Right atrium auricular region (tissue), 2 donors: ENCODE measurements around the gene RASSF3. TPM values are rescaled to one million over a fixed set of nuclear protein-coding genes. Genes with fewer than 3 reads are reported as not detected.

ENCODE experiments used
- DNase-seq: peaks from one replicate; pipeline ENCODE4 v3.0.0-alpha.2; 2019; ENCODE audit warnings: low spot score
- H3K27ac ChIP-seq, 2 donors: fragments of 200-600 bp; sonication (generic); 1 replicate in 1 of 2; 2 replicates in 1 of 2; pipeline ENCODE4 v1.5.1; 2016 to 2019
- H3K27me3 ChIP-seq, 2 donors: fragments of 200-600 bp; sonication (generic); one replicate each; pipeline versions ENCODE4 v1.5.1 to v1.6.0; 2017 to 2019
- H3K36me3 ChIP-seq: fragments of 200-600 bp; sonication (generic); one replicate; pipeline ENCODE4 v1.5.1; 2016
- H3K4me1 ChIP-seq, 2 donors: fragments of 200-600 bp; sonication (generic); one replicate each; pipeline versions ENCODE4 v1.5.1 to v1.6.0; 2017 to 2019
- H3K4me3 ChIP-seq, 2 donors: fragments of 200-600 bp; sonication (generic); 1 replicate in 1 of 2; 2 replicates in 1 of 2; pipeline ENCODE4 v1.5.1; 2017 to 2019; ENCODE audit warnings: mild to moderate bottlenecking in 1 of 2, moderate library complexity in 1 of 2
- H3K9me3 ChIP-seq, 2 donors: fragments of 200-600 bp; sonication (generic); one replicate each; pipeline ENCODE4 v1.5.1; 2019
- total RNA-seq, 2 donors: library from RNA; depleted of rRNA; stranded (reverse); fragments of >200 nt; gene quantifications; one replicate each; pipeline ENCODE4 v1.1.0, GENCODE V29; 2016
- TF ChIP-seq, protein P1 (sequence below), 2 donors: fragments of 200-600 bp; sonication (generic); IDR thresholded peaks; one replicate each; pipeline ENCODE4 v1.5.1; 2019; ENCODE audit warnings: antibody characterized with exemption in 2 of 2

The RASSF3 gene
- total RNA-seq, 2 donors from 2014 or later = 55.4 to 88.4 TPM

DNA sequence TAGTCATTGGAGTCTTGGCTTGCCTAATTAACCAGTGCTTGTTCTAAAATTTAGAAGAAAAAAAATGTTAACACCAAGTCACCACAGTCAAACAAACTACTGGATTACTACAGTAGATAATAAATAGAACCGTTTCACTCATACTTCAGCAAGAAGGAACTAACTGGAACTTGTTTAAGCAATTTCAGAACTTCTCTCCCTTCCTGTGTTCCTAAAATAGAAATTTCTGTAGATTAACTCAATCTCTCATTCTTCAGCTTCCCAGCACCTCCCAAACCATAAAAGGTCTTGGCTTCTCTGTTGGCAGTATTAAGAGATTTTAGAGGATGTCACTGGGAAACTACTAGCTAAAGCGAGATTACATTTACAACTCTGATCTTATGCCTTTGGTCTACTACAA is 130.4 kb downstream of the RASSF3 start:
- peaks cover 71% of the 10 kb centered on the region for H3K36me3 ChIP-seq

DNA sequence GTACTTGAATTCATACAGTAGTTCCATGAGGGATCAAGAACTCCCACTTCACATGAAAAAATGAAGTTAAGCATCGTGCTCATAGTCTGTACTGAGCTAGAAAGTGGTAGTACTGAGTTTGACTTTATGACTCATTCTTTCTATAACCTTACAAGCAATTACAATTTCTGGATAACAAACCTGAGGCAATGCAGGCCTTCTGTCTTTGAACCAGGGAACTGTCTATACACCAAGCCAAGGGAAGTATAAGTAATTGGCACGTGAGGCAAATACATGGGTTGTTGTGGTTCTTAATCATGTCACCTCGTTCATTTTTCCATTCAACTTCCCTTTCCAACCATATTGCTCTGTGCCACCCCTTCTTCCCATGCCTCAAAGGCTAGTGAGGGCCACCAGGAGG is 132.1 kb downstream of the RASSF3 start:
- no peaks in the 10 kb centered on the region for H3K9me3 ChIP-seq
- H3K27me3 ChIP-seq = no peaks in the 10 kb centered on the region
- H3K27ac ChIP-seq = no peak overlapping the region
- TF ChIP-seq, protein P1, sequence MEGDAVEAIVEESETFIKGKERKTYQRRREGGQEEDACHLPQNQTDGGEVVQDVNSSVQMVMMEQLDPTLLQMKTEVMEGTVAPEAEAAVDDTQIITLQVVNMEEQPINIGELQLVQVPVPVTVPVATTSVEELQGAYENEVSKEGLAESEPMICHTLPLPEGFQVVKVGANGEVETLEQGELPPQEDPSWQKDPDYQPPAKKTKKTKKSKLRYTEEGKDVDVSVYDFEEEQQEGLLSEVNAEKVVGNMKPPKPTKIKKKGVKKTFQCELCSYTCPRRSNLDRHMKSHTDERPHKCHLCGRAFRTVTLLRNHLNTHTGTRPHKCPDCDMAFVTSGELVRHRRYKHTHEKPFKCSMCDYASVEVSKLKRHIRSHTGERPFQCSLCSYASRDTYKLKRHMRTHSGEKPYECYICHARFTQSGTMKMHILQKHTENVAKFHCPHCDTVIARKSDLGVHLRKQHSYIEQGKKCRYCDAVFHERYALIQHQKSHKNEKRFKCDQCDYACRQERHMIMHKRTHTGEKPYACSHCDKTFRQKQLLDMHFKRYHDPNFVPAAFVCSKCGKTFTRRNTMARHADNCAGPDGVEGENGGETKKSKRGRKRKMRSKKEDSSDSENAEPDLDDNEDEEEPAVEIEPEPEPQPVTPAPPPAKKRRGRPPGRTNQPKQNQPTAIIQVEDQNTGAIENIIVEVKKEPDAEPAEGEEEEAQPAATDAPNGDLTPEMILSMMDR (IDR thresholded peaks at IDR 0.05) = no peak
- no peaks in the 10 kb centered on the region for H3K4me1 ChIP-seq
- no peak for DNase-seq
- H3K4me3 ChIP-seq = no peak overlapping the region
- peaks cover 56% of the 10 kb centered on the region for H3K36me3 ChIP-seq

More for the DNA sequence above, 130.4 kb downstream of the RASSF3 start:
- no peak for DNase-seq
- no peak overlapping the region for H3K27ac ChIP-seq
- H3K4me3 ChIP-seq = no peak overlapping the region
- no peaks in the 10 kb centered on the region for H3K27me3 ChIP-seq
- TF ChIP-seq, protein P1 (IDR thresholded peaks at IDR 0.05) = no peak
- no peaks in the 10 kb centered on the region for H3K9me3 ChIP-seq
- no peaks in the 10 kb centered on the region for H3K4me1 ChIP-seq

DNA sequence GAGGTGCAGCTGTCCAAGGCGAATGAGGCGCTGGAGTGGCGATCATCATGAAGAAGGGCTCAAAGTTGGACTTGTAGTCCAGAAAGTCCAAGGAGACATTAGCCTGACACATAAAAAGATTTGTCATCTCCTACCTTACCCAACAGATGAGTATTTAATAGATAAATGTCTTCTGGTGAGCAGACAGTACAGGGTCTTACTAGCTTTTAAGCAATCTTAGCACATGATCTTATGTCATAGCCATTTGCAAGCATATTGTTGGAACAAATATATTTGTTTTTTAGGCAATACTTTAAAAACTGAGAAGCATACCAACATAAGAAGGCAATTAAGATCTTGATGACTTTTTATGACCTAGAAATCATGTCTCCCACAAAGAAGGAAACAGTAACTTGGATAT is 132.9 kb downstream of the RASSF3 start:
- no peak overlapping the region for H3K27ac ChIP-seq
- H3K36me3 ChIP-seq = peaks cover 50% of the 10 kb centered on the region
- no peak for DNase-seq
- H3K4me1 ChIP-seq = no peaks in the 10 kb centered on the region
- H3K9me3 ChIP-seq = no peaks in the 10 kb centered on the region
- no peak overlapping the region for H3K4me3 ChIP-seq
- TF ChIP-seq, protein P1 (IDR thresholded peaks at IDR 0.05) = no peak
- no peaks in the 10 kb centered on the region for H3K27me3 ChIP-seq

DNA sequence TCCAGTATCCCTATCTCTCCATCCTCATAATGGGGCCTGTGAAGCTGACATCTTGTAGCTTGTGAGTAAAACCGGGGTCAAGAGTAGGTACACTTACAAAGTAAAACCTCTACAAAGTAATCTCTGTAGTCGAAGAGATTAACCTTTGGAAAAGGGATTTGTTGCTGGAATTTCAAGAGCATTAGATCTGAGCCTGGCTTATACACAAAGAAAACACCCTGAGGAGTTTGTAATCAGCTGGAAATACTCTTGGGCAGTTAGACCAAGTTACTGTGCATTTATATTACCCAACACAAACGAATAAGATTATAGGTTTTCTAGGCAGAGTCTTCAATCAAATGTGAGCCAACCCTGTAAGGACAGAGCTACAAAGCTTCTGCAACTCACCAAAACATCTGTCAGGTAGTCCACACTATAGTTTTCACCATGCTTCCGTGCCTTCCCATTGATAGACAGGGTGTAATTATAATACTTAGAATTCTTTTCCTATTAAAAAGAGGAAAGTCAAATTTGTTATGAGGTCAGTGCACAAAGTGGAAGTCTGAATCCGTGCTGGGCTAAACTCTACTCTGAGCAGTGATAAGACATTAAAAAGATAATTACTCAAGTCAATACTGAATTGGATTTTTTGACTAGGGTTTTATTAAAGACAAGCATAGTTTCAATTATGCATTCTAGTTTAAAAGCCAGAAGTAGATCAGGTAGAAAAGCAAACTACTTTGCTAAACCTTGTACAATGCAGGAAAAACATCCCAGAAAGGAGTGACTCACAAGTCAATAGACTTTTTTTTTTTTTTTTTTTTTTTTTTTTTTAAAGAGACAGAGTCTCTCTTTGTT is 134.3 kb downstream of the RASSF3 start:
- Histone ChIP-seq H3K36me3 (peaks cover 38% of the 10 kb centered on the region), H3K4me1 (no peaks in the 10 kb centered on the region), H3K27me3 (no peaks in the 10 kb centered on the region), H3K9me3 (no peaks in the 10 kb centered on the region), H3K4me3 (no peak overlapping the region), H3K27ac (no peak overlapping the region)
- DNase-seq = no peak
- TF ChIP-seq, protein P1 (IDR thresholded peaks at IDR 0.05) = no peak

DNA sequence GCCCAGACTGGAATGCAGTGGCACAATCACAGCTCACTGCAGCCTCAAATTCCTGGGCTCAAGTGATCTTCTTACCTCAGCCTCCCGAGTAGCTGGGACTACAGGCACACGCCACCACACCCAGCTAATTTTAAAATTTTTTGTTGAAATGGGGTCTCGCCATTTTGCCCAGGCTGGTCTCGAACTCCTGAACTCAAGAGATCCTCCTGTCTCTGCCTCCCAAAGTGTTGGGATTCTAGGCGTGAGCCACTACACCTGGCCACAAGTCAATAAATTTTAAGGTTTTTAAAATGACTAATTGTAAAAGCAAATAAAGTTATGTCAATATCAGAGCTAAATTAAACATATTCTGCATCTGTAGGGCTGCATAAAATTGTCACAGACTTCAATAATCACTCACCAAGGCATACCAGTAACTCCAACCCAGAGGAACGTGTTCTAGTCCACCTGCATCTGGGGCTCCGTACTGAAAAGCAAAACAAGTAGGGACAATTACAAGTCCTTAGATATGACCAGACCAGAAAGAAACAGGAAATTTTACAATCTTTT is 135.0 kb downstream of the RASSF3 start:
- H3K4me1 ChIP-seq = no peaks in the 10 kb centered on the region
- H3K9me3 ChIP-seq = no peaks in the 10 kb centered on the region
- DNase-seq = no peak
- peaks cover 38% of the 10 kb centered on the region for H3K36me3 ChIP-seq
- TF ChIP-seq, protein P1 (IDR thresholded peaks at IDR 0.05) = no peak
- H3K27ac ChIP-seq = no peak overlapping the region
- H3K27me3 ChIP-seq = no peaks in the 10 kb centered on the region
- H3K4me3 ChIP-seq = no peak overlapping the region
